SK-N-SH treated with all-trans-retinoic acid at 6 μM for 48 hours (cell line): ENCODE measurements around the gene SPDYE6.

Experiments
- ARNTL ChIP-seq: fragments of 450-650 bp; formaldehyde crosslinking; IDR thresholded peaks from 2 replicates; pipeline ENCODE4 v1.5.0; 2020; ENCODE audit warnings: low read depth, mild to moderate bottlenecking, moderate library complexity, borderline replicate concordance
- BACH2 ChIP-seq: fragments of 250-450 bp; sonication (Bioruptor Pico); IDR thresholded peaks from 2 replicates; pipeline ENCODE4 v1.9.0; 2021; ENCODE audit warnings: mild to moderate bottlenecking, borderline replicate concordance
- CREB5 ChIP-seq: fragments of 250-450 bp; sonication (Bioruptor Pico); IDR thresholded peaks from 2 replicates; pipeline ENCODE4 v1.5.1; 2020; ENCODE audit warnings: low read depth, mild to moderate bottlenecking, moderate library complexity
- GLIS3 ChIP-seq: fragments of 250-450 bp; sonication (Bioruptor Pico); IDR thresholded peaks from 2 replicates; pipeline ENCODE4 v1.5.0; 2020; ENCODE audit warnings: mild to moderate bottlenecking, moderate library complexity
- OSR1 ChIP-seq: fragments of 250-450 bp; sonication (Bioruptor Pico); IDR thresholded peaks from 2 replicates; pipeline ENCODE4 v1.8.0; 2022; ENCODE audit warnings: moderate library complexity, mild to moderate bottlenecking, inconsistent platforms
- PATZ1 ChIP-seq: fragments of 250-450 bp; sonication (Bioruptor Pico); IDR thresholded peaks from 2 replicates; pipeline ENCODE4 v1.8.0; 2020; ENCODE audit warnings: mild to moderate bottlenecking, moderate library complexity, borderline replicate concordance
- PPARA ChIP-seq: fragments of 250-450 bp; sonication (Bioruptor Pico); IDR thresholded peaks from 2 replicates; pipeline ENCODE4 v1.5.0; 2020; ENCODE audit warnings: mild to moderate bottlenecking, borderline replicate concordance
- RARB ChIP-seq: fragments of 250-450 bp; sonication (Bioruptor Pico); IDR thresholded peaks from 2 replicates; pipeline ENCODE4 v1.8.0; 2021; ENCODE audit warnings: mild to moderate bottlenecking, moderate library complexity
- ZFP3 ChIP-seq: fragments of 250-450 bp; sonication (Bioruptor Pico); IDR thresholded peaks from 2 replicates; pipeline ENCODE4 v1.5.0; 2020; ENCODE audit warnings: mild to moderate bottlenecking, moderate library complexity
- ZFP30 ChIP-seq: fragments of 450-650 bp; formaldehyde crosslinking; IDR thresholded peaks from 2 replicates; pipeline ENCODE4 v1.5.0; 2022; ENCODE audit warnings: mild to moderate bottlenecking, moderate library complexity
- ZNF8 ChIP-seq: fragments of 450-650 bp; formaldehyde crosslinking; IDR thresholded peaks from 2 replicates; pipeline ENCODE4 v1.5.0; 2020; ENCODE audit warnings: mild to moderate bottlenecking, moderate library complexity
- TF ChIP-seq, protein P1 (sequence below): fragments of 250-450 bp; sonication (Bioruptor Pico); IDR thresholded peaks from 2 replicates; pipeline ENCODE4 v1.8.0; 2021; ENCODE audit warnings: low read depth, mild to moderate bottlenecking, moderate library complexity, borderline replicate concordance
- TF ChIP-seq, protein P2 (sequence below): fragments of 250-450 bp; sonication (Bioruptor Pico); IDR thresholded peaks from 2 replicates; pipeline ENCODE4 v1.5.1; 2021; ENCODE audit warnings: mild to moderate bottlenecking, moderate library complexity

GRCh38 chr7:102387064-102387463 is 30.8 kb upstream of the SPDYE6 start:
- TF ChIP-seq PPARA (CRISPR knock-in tag) (no peak), CREB5 (CRISPR knock-in tag) (no peak), GLIS3 (CRISPR knock-in tag) (no peak), PATZ1 (CRISPR knock-in tag) (no peak), BACH2 (CRISPR knock-in tag) (no peak), OSR1 (no peak), ZNF8 (CRISPR knock-in tag) (no peak), ZFP3 (no peak), ARNTL (CRISPR knock-in tag) (no peak), ZFP30 (CRISPR knock-in tag) (no peak), RARB (CRISPR knock-in tag) (no peak)
- TF ChIP-seq, protein P1, sequence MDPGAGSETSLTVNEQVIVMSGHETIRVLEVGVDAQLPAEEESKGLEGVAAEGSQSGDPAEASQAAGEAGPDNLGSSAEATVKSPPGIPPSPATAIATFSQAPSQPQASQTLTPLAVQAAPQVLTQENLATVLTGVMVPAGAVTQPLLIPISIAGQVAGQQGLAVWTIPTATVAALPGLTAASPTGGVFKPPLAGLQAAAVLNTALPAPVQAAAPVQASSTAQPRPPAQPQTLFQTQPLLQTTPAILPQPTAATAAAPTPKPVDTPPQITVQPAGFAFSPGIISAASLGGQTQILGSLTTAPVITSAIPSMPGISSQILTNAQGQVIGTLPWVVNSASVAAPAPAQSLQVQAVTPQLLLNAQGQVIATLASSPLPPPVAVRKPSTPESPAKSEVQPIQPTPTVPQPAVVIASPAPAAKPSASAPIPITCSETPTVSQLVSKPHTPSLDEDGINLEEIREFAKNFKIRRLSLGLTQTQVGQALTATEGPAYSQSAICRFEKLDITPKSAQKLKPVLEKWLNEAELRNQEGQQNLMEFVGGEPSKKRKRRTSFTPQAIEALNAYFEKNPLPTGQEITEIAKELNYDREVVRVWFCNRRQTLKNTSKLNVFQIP (CRISPR knock-in tag), result no peak
- TF ChIP-seq, protein P2, sequence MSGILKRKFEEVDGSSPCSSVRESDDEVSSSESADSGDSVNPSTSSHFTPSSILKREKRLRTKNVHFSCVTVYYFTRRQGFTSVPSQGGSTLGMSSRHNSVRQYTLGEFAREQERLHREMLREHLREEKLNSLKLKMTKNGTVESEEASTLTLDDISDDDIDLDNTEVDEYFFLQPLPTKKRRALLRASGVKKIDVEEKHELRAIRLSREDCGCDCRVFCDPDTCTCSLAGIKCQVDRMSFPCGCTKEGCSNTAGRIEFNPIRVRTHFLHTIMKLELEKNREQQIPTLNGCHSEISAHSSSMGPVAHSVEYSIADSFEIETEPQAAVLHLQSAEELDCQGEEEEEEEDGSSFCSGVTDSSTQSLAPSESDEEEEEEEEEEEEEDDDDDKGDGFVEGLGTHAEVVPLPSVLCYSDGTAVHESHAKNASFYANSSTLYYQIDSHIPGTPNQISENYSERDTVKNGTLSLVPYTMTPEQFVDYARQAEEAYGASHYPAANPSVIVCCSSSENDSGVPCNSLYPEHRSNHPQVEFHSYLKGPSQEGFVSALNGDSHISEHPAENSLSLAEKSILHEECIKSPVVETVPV (CRISPR knock-in tag), result no peak
